ENCODE measurements around the gene FXR2.
"Not testable (repeated sequence)": the region's sequence is repeated elsewhere in the genome, so short reads cannot be mapped to it uniquely, and the experiment has no call there.

The FXR2 gene

DNA sequence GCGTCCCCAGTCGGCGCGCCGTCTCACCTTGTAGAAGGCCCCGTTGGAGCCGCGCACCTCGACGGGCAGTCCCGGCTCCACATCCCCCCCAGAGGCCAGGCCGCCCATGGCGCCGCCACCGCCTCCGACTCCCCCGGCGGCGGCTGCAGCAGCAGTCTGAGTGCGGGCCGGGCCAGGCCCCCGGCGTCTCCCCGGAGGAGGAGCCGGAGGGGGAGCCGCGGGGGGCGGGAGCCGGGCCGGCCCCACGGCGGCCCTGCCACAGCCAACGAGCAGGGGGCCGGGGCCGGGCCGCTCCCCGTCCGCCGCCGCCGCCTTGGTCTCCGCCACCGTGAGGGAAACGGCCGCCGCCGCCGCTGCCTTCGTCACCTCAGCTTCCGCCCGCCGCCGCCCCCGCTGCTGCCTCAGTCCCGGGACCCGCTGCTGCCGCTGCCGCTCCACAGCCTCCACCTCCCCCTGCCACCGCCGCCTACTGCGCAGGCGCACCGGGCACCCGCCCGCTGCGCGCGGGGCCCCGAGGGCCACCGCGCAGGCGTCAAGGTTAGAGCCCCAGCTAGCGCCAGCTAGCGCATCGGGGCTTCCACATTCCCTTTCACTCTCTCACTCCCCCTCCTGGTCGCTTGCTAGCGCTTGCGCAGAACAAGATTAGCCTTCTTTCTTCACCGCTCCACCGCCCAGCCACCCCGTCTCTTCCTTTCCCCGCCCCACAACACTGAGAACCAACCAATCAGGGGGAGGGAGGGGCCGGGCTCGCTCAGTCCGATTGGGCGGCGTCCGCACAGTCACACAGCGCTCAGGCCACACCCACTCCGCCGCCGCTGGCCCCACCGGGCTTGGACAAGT, at the start of gene FXR2:
Gene FXR2, minus strand, starts transcription at position 473 of the 840 bp plus-strand sequence. Its CDS starts 365 bp downstream, at position 108.
- intact Hi-C loops (cut with DNase I) = no loop called here
- DNase-seq = peak; percentile 97 to 100 (median 99)

DNA sequence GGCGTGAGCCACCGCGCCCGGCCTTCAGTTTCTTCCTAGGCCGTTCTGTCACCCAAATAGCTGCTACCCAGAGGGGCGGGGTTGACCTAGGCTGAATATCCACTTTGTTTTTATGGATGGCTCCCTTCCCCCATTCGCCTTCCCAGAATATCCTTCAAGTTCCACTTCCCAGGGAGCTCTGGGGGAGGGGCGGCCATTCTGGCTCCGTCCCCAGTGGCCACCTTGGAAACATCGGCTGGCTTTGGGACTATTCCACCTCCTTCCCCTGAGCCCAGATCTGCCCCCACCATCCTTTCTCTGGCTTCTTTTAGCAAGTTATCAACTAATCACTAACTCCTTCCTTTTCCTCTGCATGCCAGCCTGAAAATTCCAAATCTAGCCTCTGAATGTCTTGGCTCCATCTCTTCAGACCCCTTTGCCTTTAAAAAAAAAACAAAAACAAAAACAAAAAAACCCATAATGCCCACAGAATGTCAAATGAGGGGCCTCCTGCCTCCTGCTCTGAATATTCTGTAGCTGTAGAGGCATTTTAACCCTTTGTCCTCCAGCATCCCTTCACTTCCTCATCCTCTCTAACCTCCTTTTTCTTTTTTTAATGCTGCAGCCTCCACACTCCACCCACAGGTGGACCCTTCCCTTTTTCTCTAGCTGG, 42.4 kb upstream of the FXR2 start:
- intact Hi-C loops (cut with DNase I) = no loop called here

DNA sequence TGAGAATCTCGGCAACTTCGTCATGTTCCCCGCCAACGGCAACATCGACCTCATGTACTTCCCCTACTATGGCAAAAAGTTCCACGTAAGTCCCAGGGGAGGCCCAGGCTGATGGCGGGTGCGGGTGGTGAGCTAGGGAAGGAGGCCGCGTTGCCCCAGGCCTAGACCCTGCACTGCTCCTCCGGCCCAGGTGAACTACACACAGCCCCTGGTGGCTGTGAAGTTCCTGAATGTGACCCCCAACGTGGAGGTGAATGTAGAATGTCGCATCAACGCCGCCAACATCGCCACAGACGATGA, 40.8 kb upstream of the FXR2 start:
- intact Hi-C loops (cut with DNase I) = no loop called here
- peak in 2 of 42 donors; percentile 14 to 17 for DNase-seq

More for the DNA sequence above, 42.4 kb upstream of the FXR2 start:
- DNase-seq = peak in 41 of 42 donors; percentile 12 to 85 (median 58)

DNA sequence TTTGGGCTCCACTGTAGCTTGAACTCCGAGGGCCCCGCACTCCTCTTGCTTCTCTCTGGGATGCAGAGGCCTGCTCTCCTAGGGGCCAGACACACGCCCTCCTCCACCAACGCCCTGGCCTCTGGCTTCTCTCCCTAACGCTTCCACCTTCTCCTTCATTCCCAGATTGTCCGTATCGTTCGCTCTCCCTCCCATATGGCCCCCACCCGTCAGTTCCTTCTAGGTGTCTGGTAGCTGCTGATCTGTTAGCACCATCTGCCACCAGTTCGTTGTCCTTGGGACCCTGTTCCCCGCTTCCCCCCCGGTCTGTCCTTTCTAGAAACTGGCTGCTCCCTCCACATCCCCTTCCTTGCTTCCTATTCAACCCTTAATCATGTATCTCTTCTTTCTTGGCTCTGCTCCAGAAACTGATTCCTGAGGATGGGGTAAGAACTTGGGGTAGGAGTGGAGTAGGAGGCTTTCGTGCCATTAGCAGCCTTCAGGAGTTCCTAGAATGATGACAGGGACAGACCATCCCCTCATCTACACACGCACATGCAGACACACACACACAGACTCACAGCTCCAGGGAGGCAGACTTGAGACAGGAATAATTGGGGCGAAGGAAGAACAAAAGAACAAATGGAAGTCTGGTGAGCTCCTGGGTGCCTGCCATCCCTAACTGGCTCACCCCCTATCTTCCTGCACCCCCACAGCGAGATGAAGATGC, 40.3 kb upstream of the FXR2 start:
- intact Hi-C loops (cut with DNase I) = no loop called here

GRCh38 chr17:7652388-7653356, 38.0 kb upstream of the FXR2 start:
- DNase-seq = peak in 1 of 42 donors; percentile 21
- intact Hi-C loops (cut with DNase I) = no loop called here

More for the DNA sequence above, 40.3 kb upstream of the FXR2 start:
- DNase-seq = peak in 21 of 42 donors; percentile 10 to 73 (median 39)

DNA sequence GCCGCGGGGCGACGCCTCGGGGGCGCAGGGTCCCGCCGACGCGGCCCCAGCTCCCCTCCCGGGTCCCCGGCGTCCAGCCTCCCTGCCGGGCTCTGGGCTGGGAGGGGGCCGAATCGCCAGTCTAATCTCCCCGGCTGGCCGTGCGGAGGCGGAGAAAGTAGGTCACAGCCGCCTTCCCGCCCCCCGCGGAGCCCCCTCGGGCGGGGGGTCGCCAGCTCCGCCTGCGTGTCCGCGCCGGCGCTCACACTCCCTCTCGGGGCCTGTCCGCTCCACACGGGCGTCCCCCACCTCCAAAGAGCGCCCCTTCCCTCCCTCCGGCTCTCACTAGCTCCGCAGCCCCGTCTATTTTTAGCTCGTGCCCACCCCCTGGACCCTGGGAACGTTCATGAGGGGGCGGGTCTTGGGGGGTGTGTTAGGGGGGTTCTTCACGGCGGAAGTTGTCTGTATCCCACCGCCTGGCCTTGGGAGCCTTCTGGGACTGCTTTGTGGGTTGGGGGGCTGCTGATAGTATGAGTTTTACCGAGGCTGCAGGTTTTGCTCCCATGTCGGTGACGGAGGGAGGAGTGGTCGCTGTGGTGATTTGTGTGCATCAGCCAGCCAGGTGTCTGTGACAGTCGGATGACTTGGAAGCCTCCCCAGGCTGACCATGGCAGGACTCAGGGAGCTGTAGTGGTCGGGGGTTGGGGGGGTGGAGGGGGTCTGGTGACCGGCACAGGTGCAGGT, 37.1 kb upstream of the FXR2 start:
- peak in 18 of 42 donors; percentile 7 to 62 (median 40) for DNase-seq
- intact Hi-C loops (cut with DNase I) = no loop called here

GRCh38 chr17:7651097-7651664, 36.5 kb upstream of the FXR2 start:
- intact Hi-C loops (cut with DNase I) = no loop called here

GRCh38 chr17:7650509-7651096, 35.9 kb upstream of the FXR2 start, which contains the start of gene ATP1B2:
Gene ATP1B2 (plus strand): TSS chr17:7650926. CDS start chr17:7651519, 593 bp downstream.
- intact Hi-C loops (cut with DNase I) = no loop called here
- peak; percentile 38 to 87 (median 71) for DNase-seq

More at GRCh38 chr17:7651097-7651664, 36.5 kb upstream of the FXR2 start:
- no peak for DNase-seq

GRCh38 chr17:7647018-7647417, 32.3 kb upstream of the FXR2 start:
- intact Hi-C loops (cut with DNase I) = no loop called here
- DNase-seq = no peak

GRCh38 chr17:7646457-7646856, 31.8 kb upstream of the FXR2 start:
- intact Hi-C loops (cut with DNase I) = no loop called here
- no peak for DNase-seq

GRCh38 chr17:7644775-7645174, 30.1 kb upstream of the FXR2 start:
- DNase-seq = no peak

DNA sequence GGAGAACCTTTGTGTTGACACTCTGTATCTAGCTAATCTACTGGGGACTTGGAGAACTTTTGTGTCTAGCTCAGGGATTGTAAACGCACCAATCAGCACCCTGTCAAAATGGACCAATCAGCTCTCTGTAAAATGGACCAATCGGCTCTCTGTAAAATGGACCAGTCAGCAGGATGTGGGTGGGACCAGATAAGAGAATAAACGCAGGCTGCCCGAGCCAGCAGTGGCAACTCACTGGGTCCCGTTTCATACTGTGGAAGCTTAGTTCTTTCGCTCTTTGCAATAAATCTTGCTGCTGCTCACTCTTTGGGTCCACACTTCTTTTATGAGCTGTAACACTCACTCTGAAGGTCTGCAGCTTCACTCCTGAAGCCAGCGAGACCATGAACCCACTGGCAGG, 26.9 kb upstream of the FXR2 start:
- DNase-seq; intact Hi-C loops (cut with DNase I): not testable (repeated sequence)

More at GRCh38 chr17:7644775-7645174, 30.1 kb upstream of the FXR2 start:
- intact Hi-C loops (cut with DNase I) = no loop called here

DNA sequence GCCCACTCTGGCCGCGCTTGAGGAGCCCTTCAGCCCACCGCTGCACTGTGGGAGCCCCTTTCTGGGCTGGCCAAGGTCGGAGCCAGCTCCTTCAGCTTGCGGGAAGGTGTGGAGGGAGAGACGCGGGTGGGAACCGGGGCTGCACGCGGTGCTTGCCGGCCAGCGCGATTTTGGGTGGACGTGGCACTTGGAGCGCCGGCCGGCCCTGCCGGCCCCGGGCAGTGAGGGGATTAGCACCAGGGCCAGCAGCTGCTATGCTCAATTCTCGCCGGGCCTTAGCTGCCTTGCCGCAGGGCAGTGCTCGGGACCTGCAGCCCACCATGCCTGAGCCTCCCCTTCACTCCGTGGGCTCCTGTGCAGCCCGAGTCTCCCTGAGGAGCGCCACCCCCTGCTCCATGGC, 26.1 kb upstream of the FXR2 start:
- no peak for DNase-seq
- intact Hi-C loops (cut with DNase I) = no loop called here

DNA sequence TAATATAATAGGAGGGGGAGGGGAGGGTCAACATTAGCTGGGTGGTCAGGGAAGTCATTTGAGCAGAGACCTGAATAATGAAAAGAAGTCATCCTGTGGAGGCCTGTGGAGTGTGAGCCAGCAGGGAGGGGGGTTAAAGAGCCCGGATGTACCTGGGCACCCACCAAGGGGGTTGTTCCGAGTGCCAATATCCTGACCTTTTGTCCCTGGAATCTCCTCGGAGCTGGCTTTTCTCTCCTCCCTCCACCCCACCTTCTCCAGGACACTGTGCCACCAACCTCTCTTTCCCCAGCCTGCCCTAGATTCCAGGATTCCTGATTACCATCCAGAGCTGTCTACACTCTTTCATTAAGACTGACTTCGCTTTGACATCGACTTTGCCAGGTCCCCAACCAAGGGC, 21.5 kb upstream of the FXR2 start:
- intact Hi-C loops (cut with DNase I) = no loop called here
- no peak for DNase-seq

GRCh38 chr17:7634384-7634783, 19.7 kb upstream of the FXR2 start:
- intact Hi-C loops (cut with DNase I) = no loop called here
- peak in 40 of 42 donors; percentile 23 to 84 (median 56) for DNase-seq

- intact Hi-C loops (cut with DNase I) = no loop called here
- DNase-seq = no peak
Measured at GRCh38 chr17:7633093-7633492, 18.4 kb upstream of the FXR2 start.

GRCh38 chr17:7632492-7632894, 17.8 kb upstream of the FXR2 start:
- intact Hi-C loops (cut with DNase I) = no loop called here
- peak in 11 of 42 donors; percentile 14 to 58 (median 37) for DNase-seq

Data from head of caudate nucleus (tissue), 42 donors.